MM.1S (cell line): ENCODE results near the gene TMEM97.

Experiments used
- DNase-seq: peaks from one replicate; pipeline ENCODE4 v3.0.0-alpha.2; 2015
- H2AFZ ChIP-seq: fragments of 300-600 bp; sonication (generic); 2 replicates; pipeline ENCODE4 v1.6.0; 2016; ENCODE audit warnings: antibody characterized with exemption, low read length
- H3F3A ChIP-seq: fragments of 300-600 bp; sonication (generic); 2 replicates; pipeline ENCODE4 v1.6.1; 2016; ENCODE audit warnings: mild to moderate bottlenecking, antibody characterized with exemption, low read length, moderate library complexity, mixed read lengths; ENCODE audit not compliant: insufficient read depth
- H3K27ac ChIP-seq: fragments of 300-600 bp; sonication (generic); 2 replicates; pipeline ENCODE4 v1.5.1; 2016; ENCODE audit warnings: mild to moderate bottlenecking, low read length
- H3K27me3 ChIP-seq: fragments of 300-600 bp; sonication (generic); replicated peaks from 2 replicates; pipeline ENCODE4 v1.6.0; 2016; ENCODE audit warnings: low read length; ENCODE audit not compliant: insufficient read depth
- H3K36me3 ChIP-seq: fragments of 300-600 bp; sonication (generic); replicated peaks from 2 replicates; pipeline ENCODE4 v1.6.1; 2016; ENCODE audit warnings: mild to moderate bottlenecking, low read length, mixed read lengths; ENCODE audit not compliant: insufficient read depth
- H3K4me1 ChIP-seq: fragments of 300-600 bp; sonication (generic); 2 replicates; pipeline ENCODE4 v1.6.1; 2016; ENCODE audit warnings: low read length, mixed read lengths
- H3K4me2 ChIP-seq: fragments of 300-600 bp; sonication (generic); 2 replicates; pipeline ENCODE4 v1.6.0; 2016; ENCODE audit warnings: low read depth, low read length
- H3K4me3 ChIP-seq: fragments of 300-600 bp; sonication (generic); 2 replicates; pipeline ENCODE4 v1.5.1; 2016; ENCODE audit warnings: low read length, mixed read lengths
- H3K79me2 ChIP-seq: fragments of 300-600 bp; sonication (generic); 2 replicates; pipeline ENCODE4 v1.6.1; 2016; ENCODE audit warnings: mixed run types, low read length, mixed read lengths
- H3K9ac ChIP-seq: fragments of 300-600 bp; sonication (generic); 2 replicates; pipeline ENCODE4 v1.6.1; 2016; ENCODE audit warnings: low read length, mixed read lengths
- H3K9me2 ChIP-seq: fragments of 300-600 bp; sonication (generic); replicated peaks from 2 replicates; pipeline ENCODE4 v1.6.1; 2016; ENCODE audit warnings: mild to moderate bottlenecking, low read length, mixed read lengths; ENCODE audit not compliant: insufficient read depth
- H3K9me3 ChIP-seq: fragments of 300-600 bp; sonication (generic); replicated peaks from 2 replicates; pipeline ENCODE4 v1.6.1; 2016; ENCODE audit warnings: mild to moderate bottlenecking, low read length, mixed read lengths; ENCODE audit not compliant: insufficient read depth
- H4K20me1 ChIP-seq: fragments of 300-600 bp; sonication (generic); 2 replicates; pipeline ENCODE4 v1.6.1; 2016; ENCODE audit warnings: mild to moderate bottlenecking, low read length, moderate library complexity, mixed read lengths; ENCODE audit not compliant: insufficient read depth
- CTCF ChIP-seq: fragments of 300-600 bp; sonication (generic); IDR thresholded peaks from 2 replicates; pipeline ENCODE4 v1.5.1; 2016; ENCODE audit warnings: antibody characterized with exemption, low read length, mixed read lengths
- EZH2 ChIP-seq: fragments of 300-600 bp; sonication (generic); optimal IDR thresholded peaks from 2 replicates; pipeline ENCODE3; 2017; ENCODE audit warnings: low read depth, mild to moderate bottlenecking, antibody characterized with exemption, low read length, mixed read lengths
- EZH2phosphoT487 ChIP-seq: fragments of 300-600 bp; sonication (generic); IDR thresholded peaks from 2 replicates; pipeline ENCODE4 v1.6.1; 2018; ENCODE audit warnings: antibody characterized with exemption, low read length

The TMEM97 gene

GRCh38 chr17:28346199-28346580, 27.2 kb downstream of the TMEM97 start:
- no peak overlapping the region for H2AFZ ChIP-seq
- no peak overlapping the region for H3K4me3 ChIP-seq
- H3K27me3 ChIP-seq: no peaks in the 10 kb centered on the region
- no peaks in the 10 kb centered on the region for H3K9me3 ChIP-seq
- no peak overlapping the region for H3K27ac ChIP-seq
- H3K9me2 ChIP-seq: no peaks in the 10 kb centered on the region
- H3F3A ChIP-seq: peaks cover 22% of the 10 kb centered on the region
- no peak overlapping the region for H3K9ac ChIP-seq
- no peak for DNase-seq
- H3K4me1 ChIP-seq: peaks cover 26% of the 10 kb centered on the region
- no peaks in the 10 kb centered on the region for H4K20me1 ChIP-seq
- H3K4me2 ChIP-seq: no peak overlapping the region
- no peak for TF ChIP-seq CTCF
- no peak for TF ChIP-seq EZH2
- TF ChIP-seq EZH2phosphoT487: no peak
- H3K36me3 ChIP-seq: peaks cover 14% of the 10 kb centered on the region
- H3K79me2 ChIP-seq: no peaks in the 10 kb centered on the region

- H3K9me3 ChIP-seq: no peaks in the 10 kb centered on the region
- H3K36me3 ChIP-seq: peaks cover 15% of the 10 kb centered on the region
- no peaks in the 10 kb centered on the region for H4K20me1 ChIP-seq
- DNase-seq: no peak
- H3K79me2 ChIP-seq: no peaks in the 10 kb centered on the region
- H3K9ac ChIP-seq: no peak overlapping the region
- TF ChIP-seq CTCF (0 out of 2 replicates have a peak, but pooled peaks have one; percentile 8), EZH2 (no peak)
- no peaks in the 10 kb centered on the region for H3K9me2 ChIP-seq
- no peak overlapping the region for H3K4me2 ChIP-seq
- peaks cover 26% of the 10 kb centered on the region for H3K4me1 ChIP-seq
- no peak overlapping the region for H3K27ac ChIP-seq
- H3F3A ChIP-seq: peaks cover 22% of the 10 kb centered on the region
- H3K27me3 ChIP-seq: no peaks in the 10 kb centered on the region
- H3K4me3 ChIP-seq: no peak overlapping the region
- no peak overlapping the region for H2AFZ ChIP-seq
These were observed 27.8 kb downstream of the TMEM97 start for GRCh38 chr17:28346746-28347246.

GRCh38 chr17:28347261-28347891, 28.4 kb downstream of the TMEM97 start:
- no peak for DNase-seq
- no peaks in the 10 kb centered on the region for H4K20me1 ChIP-seq
- H3K79me2 ChIP-seq: no peaks in the 10 kb centered on the region
- H2AFZ ChIP-seq: no peak overlapping the region
- TF ChIP-seq EZH2phosphoT487: no peak
- no peak for TF ChIP-seq EZH2
- TF ChIP-seq CTCF: no peak
- peaks cover 22% of the 10 kb centered on the region for H3F3A ChIP-seq
- H3K36me3 ChIP-seq: peaks cover 17% of the 10 kb centered on the region
- H3K9ac ChIP-seq: no peak overlapping the region
- H3K4me3 ChIP-seq: no peak overlapping the region
- H3K27me3 ChIP-seq: no peaks in the 10 kb centered on the region
- no peaks in the 10 kb centered on the region for H3K9me3 ChIP-seq
- H3K27ac ChIP-seq: no peak overlapping the region
- H3K4me2 ChIP-seq: no peak overlapping the region
- H3K9me2 ChIP-seq: no peaks in the 10 kb centered on the region
- H3K4me1 ChIP-seq: peaks cover 26% of the 10 kb centered on the region
